ENCODE data around the gene VMP1.
A peak's percentile ranks its signal among the peaks of the same experiment; 100 is the strongest.
"Not testable (repeated sequence)": the region's sequence is repeated elsewhere in the genome, so short reads cannot be mapped to it uniquely, and the experiment has no call there.

VMP1 gene

DNA sequence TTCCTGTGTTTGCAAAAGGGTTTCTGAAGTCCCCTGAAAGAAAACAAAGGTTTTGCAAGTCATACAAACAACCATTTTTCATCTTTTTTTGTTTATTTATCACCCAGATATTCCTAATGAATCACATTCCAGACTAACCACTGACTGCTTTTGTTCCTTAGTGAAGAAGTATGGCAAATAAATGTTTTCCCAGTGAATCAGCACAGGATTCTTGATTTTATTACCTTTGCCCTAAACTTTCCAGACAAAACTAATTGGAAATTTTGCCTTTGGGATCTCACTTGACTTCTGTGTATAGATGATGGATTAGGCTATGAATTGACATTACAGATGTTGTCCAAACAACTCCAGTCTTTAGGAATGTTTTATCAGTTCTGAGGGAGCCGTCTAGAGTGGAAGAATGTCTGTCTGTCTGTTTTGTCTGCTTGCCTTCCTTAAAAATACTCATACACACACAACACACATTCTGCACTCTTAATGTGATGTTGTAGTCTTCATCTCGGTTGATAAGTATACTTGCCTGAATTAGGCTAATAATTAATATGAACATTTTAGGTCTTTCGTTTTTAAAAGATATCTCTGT lies 48.9 kb downstream of the VMP1 start:
- H3K79me2 ChIP-seq (ENCODE audit: control insufficient read depth, insufficient read depth, low read length): no peaks in the 10 kb centered on the region
- H2BK5ac ChIP-seq (ENCODE audit: low read length): no peak overlapping the region
- H4K5ac ChIP-seq (ENCODE audit: low read length): no peak overlapping the region
- WGBS (ENCODE audit: extremely low coverage, insufficient coverage, low lambda C conversion rate): no CpG with 5 or more reads among the region's 3 CpGs
- H4K8ac ChIP-seq (ENCODE audit: low read depth, low read length): no peak overlapping the region
- no peaks in the 10 kb centered on the region for H3K27me3 ChIP-seq (ENCODE audit: insufficient read depth, low read length, poor library complexity)
- H3K18ac ChIP-seq (ENCODE audit: low read length): no peak overlapping the region
- no peaks in the 10 kb centered on the region for H3K36me3 ChIP-seq (ENCODE audit: control insufficient read depth, insufficient read depth, low read length)
- H2AK5ac ChIP-seq (ENCODE audit: low read length): no peak overlapping the region
- H3K4ac ChIP-seq (ENCODE audit: low read depth, low read length): no peak overlapping the region
- H2BK120ac ChIP-seq (ENCODE audit: low read depth, low read length): no peak overlapping the region
- no peak overlapping the region for H3K56ac ChIP-seq (ENCODE audit: low read length)
- H3K27ac ChIP-seq (ENCODE audit: low read depth, low read length): no peak overlapping the region
- H3K9ac ChIP-seq (ENCODE audit: low read length): no peak overlapping the region
- no peak overlapping the region for H3K4me2 ChIP-seq (ENCODE audit: low read length)
- DNase-seq: peak; percentile 23
- H3K79me1 ChIP-seq (ENCODE audit: low read length): no peaks in the 10 kb centered on the region
- no peak overlapping the region for H3K23ac ChIP-seq (ENCODE audit: low read length)
- no peak overlapping the region for H3K4me3 ChIP-seq (ENCODE audit: low read length)
- no peak overlapping the region for H2BK15ac ChIP-seq (replicated peaks; ENCODE audit: low read depth)
- peaks cover under 1% of the 10 kb centered on the region for H3K4me1 ChIP-seq (ENCODE audit: control insufficient read depth, low read depth, low read length)

DNA sequence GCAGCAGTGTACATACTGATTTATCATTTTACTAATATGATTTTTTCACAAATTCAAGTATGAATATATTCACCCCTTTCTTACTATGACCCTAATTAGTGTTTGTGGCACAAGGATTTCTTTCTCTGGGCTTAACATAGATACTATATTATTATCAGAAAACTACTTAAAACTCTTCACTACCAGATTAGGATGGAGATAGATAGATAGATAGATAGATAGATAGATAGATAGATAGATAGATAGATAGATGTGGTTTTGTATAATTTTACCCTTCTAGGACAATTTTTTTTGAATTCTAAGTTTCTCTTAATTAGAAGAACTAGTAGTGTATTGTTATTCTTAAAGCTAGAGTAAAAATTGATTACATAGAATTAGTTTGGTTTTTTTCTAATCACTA lies 49.6 kb downstream of the VMP1 start:
- no peaks in the 10 kb centered on the region for H3K27me3 ChIP-seq (ENCODE audit: insufficient read depth, low read length, poor library complexity)
- no peak overlapping the region for H2BK5ac ChIP-seq (ENCODE audit: low read length)
- H2AK5ac ChIP-seq (ENCODE audit: low read length): no peak overlapping the region
- no peak overlapping the region for H3K4me2 ChIP-seq (ENCODE audit: low read length)
- peaks cover 3% of the 10 kb centered on the region for H3K4me1 ChIP-seq (ENCODE audit: control insufficient read depth, low read depth, low read length)
- H3K4ac ChIP-seq (ENCODE audit: low read depth, low read length): no peak overlapping the region
- H2BK15ac ChIP-seq (replicated peaks; ENCODE audit: low read depth): no peak overlapping the region
- H3K36me3 ChIP-seq (ENCODE audit: control insufficient read depth, insufficient read depth, low read length): no peaks in the 10 kb centered on the region
- H3K79me1 ChIP-seq (ENCODE audit: low read length): no peaks in the 10 kb centered on the region
- no peak overlapping the region for H3K9ac ChIP-seq (ENCODE audit: low read length)
- no peak overlapping the region for H3K56ac ChIP-seq (ENCODE audit: low read length)
- no peaks in the 10 kb centered on the region for H3K79me2 ChIP-seq (ENCODE audit: control insufficient read depth, insufficient read depth, low read length)
- no peak overlapping the region for H3K18ac ChIP-seq (ENCODE audit: low read length)
- DNase-seq: no peak
- H4K5ac ChIP-seq (ENCODE audit: low read length): no peak overlapping the region
- no peak overlapping the region for H3K27ac ChIP-seq (ENCODE audit: low read depth, low read length)
- H3K4me3 ChIP-seq (ENCODE audit: low read length): no peak overlapping the region
- no peak overlapping the region for H2BK120ac ChIP-seq (ENCODE audit: low read depth, low read length)
- no peak overlapping the region for H3K23ac ChIP-seq (ENCODE audit: low read length)
- no peak overlapping the region for H4K8ac ChIP-seq (ENCODE audit: low read depth, low read length)

DNA sequence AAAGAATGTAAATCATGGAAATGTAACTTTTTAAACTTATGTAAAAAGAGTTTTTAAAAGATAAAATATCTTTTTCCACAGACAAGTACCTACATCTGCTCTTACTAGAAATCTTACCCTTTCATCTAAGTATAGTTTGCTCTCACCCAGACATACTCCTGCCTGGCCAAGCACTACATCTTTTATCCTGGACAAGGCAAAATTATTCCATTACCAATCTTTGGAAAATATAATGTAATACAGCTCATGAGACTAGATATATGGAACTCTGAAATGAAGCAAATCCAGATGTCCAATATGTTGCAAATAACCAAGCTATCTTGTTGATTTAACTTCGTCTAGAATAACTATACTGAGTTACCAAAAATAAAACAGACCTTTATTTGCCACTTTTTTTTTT lies 50.0 kb downstream of the VMP1 start:
- no peak overlapping the region for H3K4ac ChIP-seq (ENCODE audit: low read depth, low read length)
- H3K79me1 ChIP-seq (ENCODE audit: low read length): no peaks in the 10 kb centered on the region
- no peak overlapping the region for H3K27ac ChIP-seq (ENCODE audit: low read depth, low read length)
- no peak overlapping the region for H4K5ac ChIP-seq (ENCODE audit: low read length)
- no peak overlapping the region for H2BK120ac ChIP-seq (ENCODE audit: low read depth, low read length)
- no peak overlapping the region for H4K8ac ChIP-seq (ENCODE audit: low read depth, low read length)
- H3K27me3 ChIP-seq (ENCODE audit: insufficient read depth, low read length, poor library complexity): no peaks in the 10 kb centered on the region
- no peak for DNase-seq
- WGBS (ENCODE audit: extremely low coverage, insufficient coverage, low lambda C conversion rate): no CpG with 5 or more reads among the region's 1 CpG
- H3K79me2 ChIP-seq (ENCODE audit: control insufficient read depth, insufficient read depth, low read length): no peaks in the 10 kb centered on the region
- no peak overlapping the region for H3K56ac ChIP-seq (ENCODE audit: low read length)
- no peak overlapping the region for H2BK15ac ChIP-seq (replicated peaks; ENCODE audit: low read depth)
- H3K23ac ChIP-seq (ENCODE audit: low read length): no peak overlapping the region
- H3K36me3 ChIP-seq (ENCODE audit: control insufficient read depth, insufficient read depth, low read length): no peaks in the 10 kb centered on the region
- H2AK5ac ChIP-seq (ENCODE audit: low read length): no peak overlapping the region
- no peak overlapping the region for H3K18ac ChIP-seq (ENCODE audit: low read length)
- H3K4me1 ChIP-seq (ENCODE audit: control insufficient read depth, low read depth, low read length): peaks cover 3% of the 10 kb centered on the region
- no peak overlapping the region for H2BK5ac ChIP-seq (ENCODE audit: low read length)
- H3K4me3 ChIP-seq (ENCODE audit: low read length): no peak overlapping the region
- no peak overlapping the region for H3K9ac ChIP-seq (ENCODE audit: low read length)
- H3K4me2 ChIP-seq (ENCODE audit: low read length): no peak overlapping the region

DNA sequence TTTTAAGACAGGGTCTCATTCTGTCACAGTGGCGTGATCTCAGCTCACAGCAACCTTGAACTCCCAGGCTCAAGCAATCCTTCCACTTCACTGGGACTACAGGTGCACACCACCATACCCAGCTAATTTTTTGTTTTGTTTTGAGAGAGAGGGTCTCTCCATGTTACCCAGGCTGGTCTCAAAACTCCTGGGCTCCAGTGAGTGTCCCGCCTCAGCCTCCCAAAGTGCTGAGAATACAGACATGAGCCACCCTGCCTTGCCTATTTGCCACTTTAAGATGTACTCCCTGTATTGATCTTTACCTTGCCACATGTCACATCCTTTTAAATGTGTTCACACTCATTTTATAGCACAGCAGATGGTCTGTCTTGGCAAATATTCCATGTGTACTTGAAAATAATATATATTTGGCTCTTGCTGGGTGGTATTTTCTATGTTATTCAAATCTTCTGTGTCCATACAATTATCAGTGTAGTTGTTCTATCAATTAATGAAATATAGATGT lies 50.5 kb downstream of the VMP1 start:
- H3K27ac ChIP-seq (ENCODE audit: low read depth, low read length): no peak overlapping the region
- no peak overlapping the region for H2AK5ac ChIP-seq (ENCODE audit: low read length)
- no peak overlapping the region for H3K23ac ChIP-seq (ENCODE audit: low read length)
- no peaks in the 10 kb centered on the region for H3K27me3 ChIP-seq (ENCODE audit: insufficient read depth, low read length, poor library complexity)
- H3K36me3 ChIP-seq (ENCODE audit: control insufficient read depth, insufficient read depth, low read length): no peaks in the 10 kb centered on the region
- DNase-seq: no peak
- no peak overlapping the region for H4K8ac ChIP-seq (ENCODE audit: low read depth, low read length)
- H2BK15ac ChIP-seq (replicated peaks; ENCODE audit: low read depth): no peak overlapping the region
- no peak overlapping the region for H4K5ac ChIP-seq (ENCODE audit: low read length)
- H3K18ac ChIP-seq (ENCODE audit: low read length): no peak overlapping the region
- no peaks in the 10 kb centered on the region for H3K79me1 ChIP-seq (ENCODE audit: low read length)
- H3K9ac ChIP-seq (ENCODE audit: low read length): no peak overlapping the region
- no peak overlapping the region for H3K4me3 ChIP-seq (ENCODE audit: low read length)
- H3K4ac ChIP-seq (ENCODE audit: low read depth, low read length): no peak overlapping the region
- H3K4me2 ChIP-seq (ENCODE audit: low read length): no peak overlapping the region
- no peaks in the 10 kb centered on the region for H3K79me2 ChIP-seq (ENCODE audit: control insufficient read depth, insufficient read depth, low read length)
- no CpG with 5 or more reads among the region's 2 CpGs for WGBS (ENCODE audit: extremely low coverage, insufficient coverage, low lambda C conversion rate)
- H2BK120ac ChIP-seq (ENCODE audit: low read depth, low read length): no peak overlapping the region
- peaks cover 3% of the 10 kb centered on the region for H3K4me1 ChIP-seq (ENCODE audit: control insufficient read depth, low read depth, low read length)
- H2BK5ac ChIP-seq (ENCODE audit: low read length): no peak overlapping the region
- no peak overlapping the region for H3K56ac ChIP-seq (ENCODE audit: low read length)

DNA sequence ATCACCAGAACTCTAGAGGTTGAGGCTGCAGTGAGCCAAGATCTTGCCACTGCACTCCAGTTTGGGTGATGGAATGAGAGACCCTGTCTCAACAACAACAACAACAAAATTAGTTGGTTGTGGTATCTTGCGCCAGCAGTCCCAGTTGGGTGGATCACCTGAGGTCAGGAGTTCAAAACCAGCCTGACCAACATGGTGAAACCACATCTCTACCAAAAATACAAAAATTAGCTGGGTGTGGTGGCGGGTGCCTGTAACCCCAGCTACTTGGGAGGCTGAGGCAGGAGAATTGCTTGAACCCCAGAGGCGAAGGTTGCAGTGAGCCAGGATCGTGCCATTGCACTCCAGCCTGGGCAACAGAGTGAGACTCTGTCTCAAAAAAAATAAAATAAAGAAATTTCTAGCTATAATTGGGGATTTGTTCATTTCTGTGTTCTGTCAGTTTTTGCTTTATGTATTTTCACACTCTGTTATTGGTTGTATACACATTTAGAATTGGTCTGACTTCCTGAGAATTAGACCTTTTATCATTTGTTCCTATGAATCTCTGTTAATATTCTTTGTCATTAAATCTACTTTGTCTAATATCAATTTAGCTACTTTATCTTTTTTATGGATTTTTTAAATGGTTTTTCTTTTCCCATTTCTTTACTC lies 51.7 kb downstream of the VMP1 start:
- H3K4me2 ChIP-seq (ENCODE audit: low read length); H2BK15ac ChIP-seq (replicated peaks; ENCODE audit: low read depth); H4K5ac ChIP-seq (ENCODE audit: low read length); H3K36me3 ChIP-seq (ENCODE audit: control insufficient read depth, insufficient read depth, low read length); H2AK5ac ChIP-seq (ENCODE audit: low read length); H3K9ac ChIP-seq (ENCODE audit: low read length); H3K18ac ChIP-seq (ENCODE audit: low read length); H2BK120ac ChIP-seq (ENCODE audit: low read depth, low read length); H3K27me3 ChIP-seq (ENCODE audit: insufficient read depth, low read length, poor library complexity); H4K8ac ChIP-seq (ENCODE audit: low read depth, low read length); H3K4me1 ChIP-seq (ENCODE audit: control insufficient read depth, low read depth, low read length); H3K79me2 ChIP-seq (ENCODE audit: control insufficient read depth, insufficient read depth, low read length); DNase-seq; H3K27ac ChIP-seq (ENCODE audit: low read depth, low read length); H2BK5ac ChIP-seq (ENCODE audit: low read length); H3K4me3 ChIP-seq (ENCODE audit: low read length); H3K79me1 ChIP-seq (ENCODE audit: low read length); H3K23ac ChIP-seq (ENCODE audit: low read length); H3K4ac ChIP-seq (ENCODE audit: low read depth, low read length); H3K56ac ChIP-seq (ENCODE audit: low read length): not testable (repeated sequence)
- WGBS (ENCODE audit: extremely low coverage, insufficient coverage, low lambda C conversion rate): no CpG with 5 or more reads among the region's 4 CpGs

DNA sequence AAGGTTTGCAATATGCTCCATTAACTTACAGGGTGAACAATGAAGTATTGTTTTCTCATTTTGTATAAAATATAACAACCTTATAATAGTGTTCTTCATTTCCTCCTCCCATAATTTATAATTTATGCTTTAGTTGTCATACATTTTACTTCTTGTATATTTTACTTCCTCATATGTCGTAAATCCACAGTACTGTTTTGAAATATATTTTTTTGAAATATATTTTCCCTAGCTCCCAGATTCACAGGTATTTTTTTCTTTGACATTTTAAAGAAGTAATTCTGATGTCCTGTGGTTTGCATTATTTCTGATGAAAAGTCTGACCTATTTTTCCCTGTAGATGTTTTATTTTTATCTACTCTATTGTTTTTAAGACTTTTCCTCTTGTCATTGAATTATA lies 52.7 kb downstream of the VMP1 start:
- Histone ChIP-seq H3K79me1 (ENCODE audit: low read length) (no peaks in the 10 kb centered on the region), H3K4me3 (ENCODE audit: low read length) (no peak overlapping the region), H3K18ac (ENCODE audit: low read length) (no peak overlapping the region), H2BK15ac (replicated peaks; ENCODE audit: low read depth) (no peak overlapping the region), H3K27me3 (ENCODE audit: insufficient read depth, low read length, poor library complexity) (no peaks in the 10 kb centered on the region), H3K23ac (ENCODE audit: low read length) (no peak overlapping the region), H3K4ac (ENCODE audit: low read depth, low read length) (no peak overlapping the region), H2AK5ac (ENCODE audit: low read length) (no peak overlapping the region), H3K36me3 (ENCODE audit: control insufficient read depth, insufficient read depth, low read length) (no peaks in the 10 kb centered on the region), H3K56ac (ENCODE audit: low read length) (no peak overlapping the region), H4K8ac (ENCODE audit: low read depth, low read length) (no peak overlapping the region), H3K4me2 (ENCODE audit: low read length) (no peak overlapping the region), H3K4me1 (ENCODE audit: control insufficient read depth, low read depth, low read length) (peaks cover 3% of the 10 kb centered on the region), H2BK5ac (ENCODE audit: low read length) (no peak overlapping the region), H3K9ac (ENCODE audit: low read length) (no peak overlapping the region), H3K79me2 (ENCODE audit: control insufficient read depth, insufficient read depth, low read length) (no peaks in the 10 kb centered on the region), H3K27ac (ENCODE audit: low read depth, low read length) (no peak overlapping the region), H4K5ac (ENCODE audit: low read length) (no peak overlapping the region), H2BK120ac (ENCODE audit: low read depth, low read length) (no peak overlapping the region)
- no CpG with 5 or more reads among the region's 1 CpG for WGBS (ENCODE audit: extremely low coverage, insufficient coverage, low lambda C conversion rate)
- no peak for DNase-seq
